Measurements from ENCODE around the gene MKI67. TPM values are rescaled to one million over a fixed set of nuclear protein-coding genes. Genes with fewer than 3 reads are reported as not detected.

The MKI67 gene
- total RNA-seq, 1 donor: 2.5 TPM

DNA sequence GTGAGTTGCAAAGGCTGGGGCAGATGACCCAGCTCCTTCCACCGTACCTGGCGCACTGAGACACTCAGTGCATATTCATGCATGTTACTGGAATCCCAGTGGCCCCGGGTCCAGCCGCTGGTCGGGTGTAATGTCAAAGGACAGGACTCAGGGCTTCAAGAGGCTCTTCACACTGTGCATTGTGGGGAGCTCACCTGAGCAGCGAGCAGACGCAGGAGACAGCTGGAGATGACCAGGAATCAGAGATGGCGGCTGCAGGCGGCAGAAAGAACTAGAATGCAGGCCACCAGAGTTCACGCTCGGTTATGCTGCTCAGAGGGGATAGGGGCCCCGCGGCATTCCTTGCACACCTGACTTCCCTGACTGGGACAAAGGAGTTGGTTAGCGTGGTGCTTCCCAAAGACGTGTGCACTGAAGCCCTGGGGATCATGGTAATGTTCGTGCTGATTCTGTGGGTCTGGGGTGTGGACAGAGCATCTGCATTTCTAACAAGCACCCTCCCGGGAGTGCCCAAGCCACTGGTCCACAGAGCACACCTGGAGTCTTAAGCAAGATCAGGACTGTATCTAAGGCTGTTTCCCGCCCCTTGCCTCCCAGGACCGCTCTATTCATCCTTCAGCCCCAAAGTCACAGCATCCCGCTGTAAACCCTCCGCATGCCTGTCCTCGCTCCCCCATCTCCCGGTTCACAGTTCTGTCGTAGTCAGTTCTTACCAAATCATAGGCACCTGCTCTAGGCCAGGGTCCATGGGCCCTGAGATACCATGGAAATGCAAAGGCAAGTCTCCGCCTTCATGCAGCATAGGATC lies 71.0 kb downstream of the MKI67 start:
- TF ChIP-seq, protein P1, sequence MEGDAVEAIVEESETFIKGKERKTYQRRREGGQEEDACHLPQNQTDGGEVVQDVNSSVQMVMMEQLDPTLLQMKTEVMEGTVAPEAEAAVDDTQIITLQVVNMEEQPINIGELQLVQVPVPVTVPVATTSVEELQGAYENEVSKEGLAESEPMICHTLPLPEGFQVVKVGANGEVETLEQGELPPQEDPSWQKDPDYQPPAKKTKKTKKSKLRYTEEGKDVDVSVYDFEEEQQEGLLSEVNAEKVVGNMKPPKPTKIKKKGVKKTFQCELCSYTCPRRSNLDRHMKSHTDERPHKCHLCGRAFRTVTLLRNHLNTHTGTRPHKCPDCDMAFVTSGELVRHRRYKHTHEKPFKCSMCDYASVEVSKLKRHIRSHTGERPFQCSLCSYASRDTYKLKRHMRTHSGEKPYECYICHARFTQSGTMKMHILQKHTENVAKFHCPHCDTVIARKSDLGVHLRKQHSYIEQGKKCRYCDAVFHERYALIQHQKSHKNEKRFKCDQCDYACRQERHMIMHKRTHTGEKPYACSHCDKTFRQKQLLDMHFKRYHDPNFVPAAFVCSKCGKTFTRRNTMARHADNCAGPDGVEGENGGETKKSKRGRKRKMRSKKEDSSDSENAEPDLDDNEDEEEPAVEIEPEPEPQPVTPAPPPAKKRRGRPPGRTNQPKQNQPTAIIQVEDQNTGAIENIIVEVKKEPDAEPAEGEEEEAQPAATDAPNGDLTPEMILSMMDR (IDR thresholded peaks at IDR 0.05; ENCODE audit: extremely low read depth, low read depth, low read length): no peak
- Histone ChIP-seq H4K20me1 (ENCODE audit: insufficient read depth, low read length) (no peaks in the 10 kb centered on the region), H3K79me2 (ENCODE audit: insufficient read depth, low read length) (no peaks in the 10 kb centered on the region), H2AFZ (ENCODE audit: low read length) (no peak overlapping the region), H3K9me3 (ENCODE audit: low read depth, low read length) (no peaks in the 10 kb centered on the region), H3K4me3 (ENCODE audit: insufficient read depth, low read length) (no peak overlapping the region), H3K27me3 (ENCODE audit: insufficient read depth, low read length) (no peaks in the 10 kb centered on the region), H3K27ac (ENCODE audit: low read depth, low read length) (no peak overlapping the region), H3K4me1 (ENCODE audit: insufficient read depth, low read length) (no peaks in the 10 kb centered on the region), H3K4me2 (ENCODE audit: insufficient read depth, low read length) (no peak overlapping the region), H3K36me3 (ENCODE audit: insufficient read depth, low read length) (peaks cover 3% of the 10 kb centered on the region)
- peak; percentile 26 for DNase-seq (ENCODE audit: insufficient read length, low spot score, missing footprints)

DNA sequence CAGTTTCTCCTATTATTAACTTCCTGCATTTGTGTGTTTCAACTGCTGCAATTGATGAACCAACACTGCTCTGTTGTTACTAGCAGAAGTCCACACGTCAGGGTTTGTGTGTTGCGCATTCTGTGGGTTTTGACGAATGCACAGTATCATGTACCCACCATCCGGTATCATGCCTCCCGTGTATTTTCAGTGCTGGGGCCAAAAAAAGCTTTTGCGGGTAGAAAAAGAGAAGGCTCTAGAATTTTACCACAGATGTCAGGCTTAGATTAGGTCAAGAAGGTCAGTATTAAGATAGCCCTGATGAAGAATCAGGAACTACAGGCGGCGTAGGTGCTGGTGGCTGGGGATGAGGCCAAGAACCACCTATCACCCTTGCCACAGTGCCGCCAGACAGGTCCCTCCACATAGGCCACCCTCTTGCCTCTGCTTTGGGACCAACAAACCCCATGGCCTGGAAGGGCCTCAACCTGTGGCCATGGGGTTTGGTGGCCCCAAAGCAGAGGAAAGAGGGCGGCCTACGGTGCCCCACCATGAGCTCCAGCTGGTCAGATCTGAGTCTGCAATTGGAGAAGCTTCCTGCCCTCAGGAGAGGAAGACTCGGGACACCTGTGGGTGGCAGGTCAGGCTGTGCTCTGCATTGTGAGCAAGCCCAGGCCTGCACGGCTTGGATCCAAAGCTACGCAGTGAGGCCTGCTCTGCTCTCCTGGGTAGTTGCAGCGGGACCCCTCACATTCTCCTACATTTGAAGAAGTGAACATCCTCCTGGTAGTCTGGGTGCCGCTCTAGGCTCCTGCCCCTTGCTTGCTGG lies 71.9 kb downstream of the MKI67 start:
- no peak overlapping the region for H3K4me3 ChIP-seq (ENCODE audit: insufficient read depth, low read length)

DNA sequence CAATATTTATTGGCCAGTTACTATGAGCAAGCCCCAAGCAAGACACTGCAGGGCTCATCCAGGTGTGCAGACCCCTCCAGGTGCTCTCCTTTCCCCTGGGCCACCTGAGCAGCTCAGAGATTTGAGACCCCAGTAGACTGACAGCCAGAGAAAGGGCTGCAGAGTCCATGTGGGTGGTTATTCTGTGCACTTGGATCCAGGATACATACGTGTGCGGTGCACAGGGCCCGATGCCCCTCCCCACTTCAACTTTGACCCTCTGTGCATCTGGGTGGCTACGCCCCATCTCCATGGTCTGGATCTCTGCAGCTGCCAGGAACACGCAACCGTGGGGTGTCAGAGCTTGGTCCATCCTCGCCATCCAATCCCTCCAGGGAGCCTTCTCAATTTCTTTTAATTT lies 72.9 kb downstream of the MKI67 start:
- Histone ChIP-seq H3K4me2 (ENCODE audit: insufficient read depth, low read length) (no peak overlapping the region), H3K79me2 (ENCODE audit: insufficient read depth, low read length) (no peaks in the 10 kb centered on the region), H3K27ac (ENCODE audit: low read depth, low read length) (no peak overlapping the region), H4K20me1 (ENCODE audit: insufficient read depth, low read length) (no peaks in the 10 kb centered on the region), H3K4me1 (ENCODE audit: insufficient read depth, low read length) (peaks cover 5% of the 10 kb centered on the region), H3K9me3 (ENCODE audit: low read depth, low read length) (no peaks in the 10 kb centered on the region), H3K36me3 (ENCODE audit: insufficient read depth, low read length) (peaks cover 6% of the 10 kb centered on the region), H3K4me3 (ENCODE audit: insufficient read depth, low read length) (no peak overlapping the region), H3K27me3 (ENCODE audit: insufficient read depth, low read length) (no peaks in the 10 kb centered on the region), H2AFZ (ENCODE audit: low read length) (no peak overlapping the region)
- TF ChIP-seq, protein P1 (IDR thresholded peaks at IDR 0.05; ENCODE audit: extremely low read depth, low read depth, low read length): no peak
- DNase-seq (ENCODE audit: insufficient read length, low spot score, missing footprints): peak; percentile 8

More for the DNA sequence above, 71.9 kb downstream of the MKI67 start:
- Histone ChIP-seq H3K9me3 (ENCODE audit: low read depth, low read length) (no peaks in the 10 kb centered on the region), H2AFZ (ENCODE audit: low read length) (no peak overlapping the region), H3K36me3 (ENCODE audit: insufficient read depth, low read length) (peaks cover 6% of the 10 kb centered on the region), H3K79me2 (ENCODE audit: insufficient read depth, low read length) (no peaks in the 10 kb centered on the region), H4K20me1 (ENCODE audit: insufficient read depth, low read length) (no peaks in the 10 kb centered on the region), H3K4me1 (ENCODE audit: insufficient read depth, low read length) (no peaks in the 10 kb centered on the region), H3K4me2 (ENCODE audit: insufficient read depth, low read length) (no peak overlapping the region), H3K27me3 (ENCODE audit: insufficient read depth, low read length) (no peaks in the 10 kb centered on the region), H3K27ac (ENCODE audit: low read depth, low read length) (no peak overlapping the region)
- peak; percentile 62 for DNase-seq (ENCODE audit: insufficient read length, low spot score, missing footprints)
- TF ChIP-seq, protein P1 (IDR thresholded peaks at IDR 0.05; ENCODE audit: extremely low read depth, low read depth, low read length): no peak

DNA sequence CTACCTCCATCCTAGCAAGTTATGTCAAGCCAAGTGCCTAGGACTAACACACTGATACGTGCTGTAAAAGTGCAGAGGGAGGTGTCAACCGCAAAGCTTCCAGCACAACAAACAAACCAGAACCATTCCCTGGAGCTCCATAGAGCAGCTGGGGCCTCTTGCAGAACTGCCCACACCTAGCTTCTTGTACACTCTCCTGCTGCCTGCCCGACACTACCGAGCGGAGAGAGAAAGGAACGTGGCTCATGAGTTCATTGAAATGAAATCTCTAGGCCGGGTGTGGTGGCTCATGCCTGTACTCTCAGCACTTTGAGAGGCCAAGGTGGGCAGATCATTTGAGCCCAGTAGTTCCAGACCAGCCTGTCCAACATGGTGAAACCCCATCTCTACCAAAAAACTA lies 73.5 kb downstream of the MKI67 start:
- Histone ChIP-seq H3K36me3 (ENCODE audit: insufficient read depth, low read length) (peaks cover 6% of the 10 kb centered on the region), H3K4me3 (ENCODE audit: insufficient read depth, low read length) (no peak overlapping the region), H3K9me3 (ENCODE audit: low read depth, low read length) (no peaks in the 10 kb centered on the region), H3K79me2 (ENCODE audit: insufficient read depth, low read length) (no peaks in the 10 kb centered on the region), H3K4me2 (ENCODE audit: insufficient read depth, low read length) (no peak overlapping the region), H3K27me3 (ENCODE audit: insufficient read depth, low read length) (no peaks in the 10 kb centered on the region), H3K27ac (ENCODE audit: low read depth, low read length) (no peak overlapping the region), H3K4me1 (ENCODE audit: insufficient read depth, low read length) (peaks cover 11% of the 10 kb centered on the region), H4K20me1 (ENCODE audit: insufficient read depth, low read length) (no peaks in the 10 kb centered on the region), H2AFZ (ENCODE audit: low read length) (no peak overlapping the region)
- TF ChIP-seq, protein P1 (IDR thresholded peaks at IDR 0.05; ENCODE audit: extremely low read depth, low read depth, low read length): no peak
- DNase-seq (ENCODE audit: insufficient read length, low spot score, missing footprints): peak; percentile 47

Data from osteoblast (primary cell).